Measurements from ENCODE around the gene SERINC2. TPM values are rescaled to one million over a fixed set of nuclear protein-coding genes. Genes with fewer than 3 reads are reported as not detected.
A peak's percentile ranks its signal among the peaks of the same experiment; 100 is the strongest.

SERINC2 gene
- total RNA-seq, 3 donors from 2014 or later: 146 to 381 (median 225) TPM

- H3K36me3 ChIP-seq (ENCODE audit: low read depth): no peaks in the 10 kb centered on the region
- DNase-seq (peak in 2 of 3 donors; percentile 62 to 96), ATAC-seq (peak; percentile 90)
- no peak for TF ChIP-seq CTCF (IDR thresholded peaks at IDR 0.05)
- H3K9me3 ChIP-seq: no peaks in the 10 kb centered on the region
- no peak overlapping the region for H3K4me3 ChIP-seq
- intact Hi-C loops (cut with DNase I, micrococcal nuclease): no loop called here
- peaks cover 11% of the 10 kb centered on the region for H3K4me1 ChIP-seq (ENCODE audit: low read depth)
Observed at GRCh38 chr1:31444725-31445448, 31.9 kb downstream of the SERINC2 start.

GRCh38 chr1:31445951-31446350 lies 32.9 kb downstream of the SERINC2 start:
- no peak for ATAC-seq
- H3K9me3 ChIP-seq: peaks cover 3% of the 10 kb centered on the region
- H3K4me3 ChIP-seq: no peak overlapping the region
- intact Hi-C loops (cut with DNase I, micrococcal nuclease): no loop called here
- TF ChIP-seq CTCF (IDR thresholded peaks at IDR 0.05): no peak
- H3K4me1 ChIP-seq (ENCODE audit: low read depth): peaks cover 11% of the 10 kb centered on the region
- H3K36me3 ChIP-seq (ENCODE audit: low read depth): no peaks in the 10 kb centered on the region
- DNase-seq: no peak

- Histone ChIP-seq H3K4me3 (no peak overlapping the region), H3K4me1 (ENCODE audit: low read depth) (peaks cover 8% of the 10 kb centered on the region), H3K9me3 (peaks cover 8% of the 10 kb centered on the region), H3K36me3 (ENCODE audit: low read depth) (no peaks in the 10 kb centered on the region)
- intact Hi-C loops (cut with DNase I, micrococcal nuclease): no loop called here
- DNase-seq (no peak), ATAC-seq (no peak)
- no peak for TF ChIP-seq CTCF (IDR thresholded peaks at IDR 0.05)
Observed at GRCh38 chr1:31447210-31447609, 34.2 kb downstream of the SERINC2 start.

- Histone ChIP-seq H3K4me1 (ENCODE audit: low read depth) (no peaks in the 10 kb centered on the region), H3K9me3 (peaks cover 47% of the 10 kb centered on the region), H3K4me3 (no peak overlapping the region), H3K36me3 (ENCODE audit: low read depth) (no peaks in the 10 kb centered on the region)
- intact Hi-C loops (cut with DNase I, micrococcal nuclease): loop anchor here in 1 of 2 donors (10.0 kb wide), 1 partner anchor 91 kb away; no protein-coding TSS in a partner anchor
- ATAC-seq (no peak), DNase-seq (no peak)
- TF ChIP-seq CTCF (IDR thresholded peaks at IDR 0.05): no peak
Observed at GRCh38 chr1:31453384-31454079, 40.5 kb downstream of the SERINC2 start.

- no peaks in the 10 kb centered on the region for H3K4me1 ChIP-seq (ENCODE audit: low read depth)
- DNase-seq (no peak), ATAC-seq (no peak)
- no peak overlapping the region for H3K4me3 ChIP-seq
- H3K9me3 ChIP-seq: peaks cover 41% of the 10 kb centered on the region
- intact Hi-C loops (cut with DNase I, micrococcal nuclease): loop anchor here in 1 of 2 donors (10.0 kb wide), 1 partner anchor 86 kb away; no protein-coding TSS in a partner anchor
- no peaks in the 10 kb centered on the region for H3K36me3 ChIP-seq (ENCODE audit: low read depth)
- TF ChIP-seq CTCF (IDR thresholded peaks at IDR 0.05): no peak
Observed at GRCh38 chr1:31458287-31458896, 45.4 kb downstream of the SERINC2 start.
